ENCODE data around the gene PLEKHG3.
A peak's percentile ranks its signal among the peaks of the same experiment; 100 is the strongest.

The PLEKHG3 gene

GRCh38 chr14:64723691-64724577, 19.7 kb downstream of the PLEKHG3 start:
- H3K4me1 ChIP-seq (ENCODE audit: control insufficient read depth in 1 of 2, insufficient read depth in 2 of 2, low read length in 2 of 2), result peaks cover 69 to 72% of the 10 kb centered on the region in 2 donors
- no peaks in the 10 kb centered on the region for H3K27me3 ChIP-seq (ENCODE audit: control insufficient read depth in 1 of 2, insufficient read depth in 2 of 2, low read length in 2 of 2)
- no peak overlapping the region for H3K9ac ChIP-seq (ENCODE audit: low read depth in 1 of 2, low read length in 2 of 2)
- H3K4me3 ChIP-seq (ENCODE audit: low read depth in 1 of 2, low read length in 2 of 2), result no peak overlapping the region
- H3K9me3 ChIP-seq (ENCODE audit: control insufficient read depth in 1 of 2, low read length in 2 of 2), result no peaks in the 10 kb centered on the region
- no peak overlapping the region for H3K27ac ChIP-seq (ENCODE audit: low read depth, low read length)
- H3K36me3 ChIP-seq (ENCODE audit: control insufficient read depth in 1 of 2, insufficient read depth in 2 of 2, low read length in 2 of 2), result peaks cover 8 to 14% of the 10 kb centered on the region in 2 donors

- H3K27ac ChIP-seq (ENCODE audit: low read depth, low read length), result no peak overlapping the region
Observed at GRCh38 chr14:64724578-64724930, 20.3 kb downstream of the PLEKHG3 start.

GRCh38 chr14:64725261-64725815, 21.1 kb downstream of the PLEKHG3 start:
- peaks cover 15 to 23% of the 10 kb centered on the region in 2 donors for H3K36me3 ChIP-seq (ENCODE audit: control insufficient read depth in 1 of 2, insufficient read depth in 2 of 2, low read length in 2 of 2)
- no peak overlapping the region for H3K27ac ChIP-seq (ENCODE audit: low read depth, low read length)
- H3K4me3 ChIP-seq (ENCODE audit: low read depth in 1 of 2, low read length in 2 of 2), result peak overlapping the region in 1 of 2 donors; percentile 51
- no peak overlapping the region for H3K9ac ChIP-seq (ENCODE audit: low read depth in 1 of 2, low read length in 2 of 2)
- H3K4me1 ChIP-seq (ENCODE audit: control insufficient read depth in 1 of 2, insufficient read depth in 2 of 2, low read length in 2 of 2), result peaks cover 56 to 59% of the 10 kb centered on the region in 2 donors
- H3K27me3 ChIP-seq (ENCODE audit: control insufficient read depth in 1 of 2, insufficient read depth in 2 of 2, low read length in 2 of 2), result no peaks in the 10 kb centered on the region
- H3K9me3 ChIP-seq (ENCODE audit: control insufficient read depth in 1 of 2, low read length in 2 of 2), result no peaks in the 10 kb centered on the region

More at GRCh38 chr14:64724578-64724930, 20.3 kb downstream of the PLEKHG3 start:
- Histone ChIP-seq H3K4me1 (ENCODE audit: control insufficient read depth in 1 of 2, insufficient read depth in 2 of 2, low read length in 2 of 2) (peaks cover 64 to 67% of the 10 kb centered on the region in 2 donors), H3K9me3 (ENCODE audit: control insufficient read depth in 1 of 2, low read length in 2 of 2) (no peaks in the 10 kb centered on the region), H3K36me3 (ENCODE audit: control insufficient read depth in 1 of 2, insufficient read depth in 2 of 2, low read length in 2 of 2) (peaks cover 14 to 20% of the 10 kb centered on the region in 2 donors), H3K4me3 (ENCODE audit: low read depth in 1 of 2, low read length in 2 of 2) (no peak overlapping the region), H3K9ac (ENCODE audit: low read depth in 1 of 2, low read length in 2 of 2) (no peak overlapping the region), H3K27me3 (ENCODE audit: control insufficient read depth in 1 of 2, insufficient read depth in 2 of 2, low read length in 2 of 2) (no peaks in the 10 kb centered on the region)

- Histone ChIP-seq H3K36me3 (ENCODE audit: control insufficient read depth in 1 of 2, insufficient read depth in 2 of 2, low read length in 2 of 2) (peaks cover 19 to 30% of the 10 kb centered on the region in 2 donors), H3K27me3 (ENCODE audit: control insufficient read depth in 1 of 2, insufficient read depth in 2 of 2, low read length in 2 of 2) (no peaks in the 10 kb centered on the region), H3K27ac (ENCODE audit: low read depth, low read length) (no peak overlapping the region), H3K4me1 (ENCODE audit: control insufficient read depth in 1 of 2, insufficient read depth in 2 of 2, low read length in 2 of 2) (peaks cover 50 to 52% of the 10 kb centered on the region in 2 donors), H3K9me3 (ENCODE audit: control insufficient read depth in 1 of 2, low read length in 2 of 2) (no peaks in the 10 kb centered on the region), H3K4me3 (ENCODE audit: low read depth in 1 of 2, low read length in 2 of 2) (peak overlapping the region in 1 of 2 donors; percentile 51), H3K9ac (ENCODE audit: low read depth in 1 of 2, low read length in 2 of 2) (no peak overlapping the region)
Observed at GRCh38 chr14:64725879-64726584, 21.8 kb downstream of the PLEKHG3 start.

GRCh38 chr14:64726585-64726890, 22.3 kb downstream of the PLEKHG3 start:
- Histone ChIP-seq H3K9ac (ENCODE audit: low read depth in 1 of 2, low read length in 2 of 2) (peak overlapping the region in 1 of 2 donors; percentile 35), H3K4me1 (ENCODE audit: control insufficient read depth in 1 of 2, insufficient read depth in 2 of 2, low read length in 2 of 2) (peaks cover 44 to 47% of the 10 kb centered on the region in 2 donors), H3K27ac (ENCODE audit: low read depth, low read length) (no peak overlapping the region)

GRCh38 chr14:64727551-64728071, 23.4 kb downstream of the PLEKHG3 start:
- Histone ChIP-seq H3K36me3 (ENCODE audit: control insufficient read depth in 1 of 2, insufficient read depth in 2 of 2, low read length in 2 of 2) (peaks cover 33 to 45% of the 10 kb centered on the region in 2 donors), H3K27ac (ENCODE audit: low read depth, low read length) (no peak overlapping the region), H3K9ac (ENCODE audit: low read depth in 1 of 2, low read length in 2 of 2) (no peak overlapping the region), H3K4me1 (ENCODE audit: control insufficient read depth in 1 of 2, insufficient read depth in 2 of 2, low read length in 2 of 2) (peaks cover 37% of the 10 kb centered on the region in 2 donors), H3K9me3 (ENCODE audit: control insufficient read depth in 1 of 2, low read length in 2 of 2) (no peaks in the 10 kb centered on the region), H3K4me3 (ENCODE audit: low read depth in 1 of 2, low read length in 2 of 2) (no peak overlapping the region), H3K27me3 (ENCODE audit: control insufficient read depth in 1 of 2, insufficient read depth in 2 of 2, low read length in 2 of 2) (no peaks in the 10 kb centered on the region)

More at GRCh38 chr14:64726585-64726890, 22.3 kb downstream of the PLEKHG3 start:
- no peaks in the 10 kb centered on the region for H3K27me3 ChIP-seq (ENCODE audit: control insufficient read depth in 1 of 2, insufficient read depth in 2 of 2, low read length in 2 of 2)
- no peaks in the 10 kb centered on the region for H3K9me3 ChIP-seq (ENCODE audit: control insufficient read depth in 1 of 2, low read length in 2 of 2)
- H3K36me3 ChIP-seq (ENCODE audit: control insufficient read depth in 1 of 2, insufficient read depth in 2 of 2, low read length in 2 of 2), result peaks cover 22 to 35% of the 10 kb centered on the region in 2 donors
- H3K4me3 ChIP-seq (ENCODE audit: low read depth in 1 of 2, low read length in 2 of 2), result peak overlapping the region in 1 of 2 donors; percentile 51

GRCh38 chr14:64728106-64728505, 23.9 kb downstream of the PLEKHG3 start:
- no peak overlapping the region for H3K27ac ChIP-seq (ENCODE audit: low read depth, low read length)
- no peaks in the 10 kb centered on the region for H3K9me3 ChIP-seq (ENCODE audit: control insufficient read depth in 1 of 2, low read length in 2 of 2)
- peaks cover 35 to 48% of the 10 kb centered on the region in 2 donors for H3K36me3 ChIP-seq (ENCODE audit: control insufficient read depth in 1 of 2, insufficient read depth in 2 of 2, low read length in 2 of 2)
- H3K4me1 ChIP-seq (ENCODE audit: control insufficient read depth in 1 of 2, insufficient read depth in 2 of 2, low read length in 2 of 2), result peaks cover 34 to 36% of the 10 kb centered on the region in 2 donors
- no peaks in the 10 kb centered on the region for H3K27me3 ChIP-seq (ENCODE audit: control insufficient read depth in 1 of 2, insufficient read depth in 2 of 2, low read length in 2 of 2)
- H3K9ac ChIP-seq (ENCODE audit: low read depth in 1 of 2, low read length in 2 of 2), result no peak overlapping the region
- no peak overlapping the region for H3K4me3 ChIP-seq (ENCODE audit: low read depth in 1 of 2, low read length in 2 of 2)

- no peak overlapping the region for H3K9ac ChIP-seq (ENCODE audit: low read depth in 1 of 2, low read length in 2 of 2)
- peaks cover 33% of the 10 kb centered on the region in 2 donors for H3K4me1 ChIP-seq (ENCODE audit: control insufficient read depth in 1 of 2, insufficient read depth in 2 of 2, low read length in 2 of 2)
- H3K36me3 ChIP-seq (ENCODE audit: control insufficient read depth in 1 of 2, insufficient read depth in 2 of 2, low read length in 2 of 2), result peaks cover 35 to 52% of the 10 kb centered on the region in 2 donors
- H3K4me3 ChIP-seq (ENCODE audit: low read depth in 1 of 2, low read length in 2 of 2), result no peak overlapping the region
- H3K9me3 ChIP-seq (ENCODE audit: control insufficient read depth in 1 of 2, low read length in 2 of 2), result no peaks in the 10 kb centered on the region
- no peaks in the 10 kb centered on the region for H3K27me3 ChIP-seq (ENCODE audit: control insufficient read depth in 1 of 2, insufficient read depth in 2 of 2, low read length in 2 of 2)
- no peak overlapping the region for H3K27ac ChIP-seq (ENCODE audit: low read depth, low read length)
Observed at GRCh38 chr14:64728856-64729255, 24.6 kb downstream of the PLEKHG3 start.

- Histone ChIP-seq H3K9ac (ENCODE audit: low read depth in 1 of 2, low read length in 2 of 2) (no peak overlapping the region), H3K4me3 (ENCODE audit: low read depth in 1 of 2, low read length in 2 of 2) (no peak overlapping the region), H3K27ac (ENCODE audit: low read depth, low read length) (no peak overlapping the region), H3K9me3 (ENCODE audit: control insufficient read depth in 1 of 2, low read length in 2 of 2) (no peaks in the 10 kb centered on the region), H3K36me3 (ENCODE audit: control insufficient read depth in 1 of 2, insufficient read depth in 2 of 2, low read length in 2 of 2) (peaks cover 35 to 52% of the 10 kb centered on the region in 2 donors), H3K4me1 (ENCODE audit: control insufficient read depth in 1 of 2, insufficient read depth in 2 of 2, low read length in 2 of 2) (peaks cover 26% of the 10 kb centered on the region in 2 donors), H3K27me3 (ENCODE audit: control insufficient read depth in 1 of 2, insufficient read depth in 2 of 2, low read length in 2 of 2) (no peaks in the 10 kb centered on the region)
Observed at GRCh38 chr14:64729386-64730060, 25.3 kb downstream of the PLEKHG3 start.

Data from duodenal mucosa (tissue), 2 donors.